ENCODE data around the gene THNSL1.

- TF ChIP-seq FOXM1 (IDR thresholded peaks at IDR 0.05; ENCODE audit: borderline replicate concordance), result no peak
- TF ChIP-seq ARNT (IDR thresholded peaks at IDR 0.05), result no peak
Measured at GRCh38 chr10:25071227-25071626, 54.8 kb downstream of the THNSL1 start.
